Osteocyte (in vitro differentiated cells): ENCODE data around the gene FAM167B. TPM values are rescaled to one million over a fixed set of nuclear protein-coding genes. Genes with fewer than 3 reads are reported as not detected.
"Not testable (repeated sequence)": the region's sequence is repeated elsewhere in the genome, so short reads cannot be mapped to it uniquely, and the experiment has no call there.

ENCODE experiments used
- DNase-seq: peaks from one replicate; pipeline ENCODE4 v3.0.0; 2021; ENCODE audit warnings: mixed read lengths; ENCODE audit not compliant: unreplicated experiment; ENCODE audit errors: extremely low spot score
- H3K27ac Mint-ChIP-seq: one replicate; pipeline ENCODE4 v1.8.0; 2021; ENCODE audit warnings: mild to moderate bottlenecking, mixed read lengths; ENCODE audit not compliant: unreplicated experiment
- H3K27me3 Mint-ChIP-seq: one replicate; pipeline ENCODE4 v1.8.0; 2021; ENCODE audit warnings: mixed read lengths; ENCODE audit not compliant: unreplicated experiment
- H3K36me3 Mint-ChIP-seq: one replicate; pipeline ENCODE4 v1.8.0; 2021; ENCODE audit warnings: mixed read lengths; ENCODE audit not compliant: unreplicated experiment
- H3K4me1 Mint-ChIP-seq: one replicate; pipeline ENCODE4 v1.8.0; 2021; ENCODE audit warnings: mixed read lengths; ENCODE audit not compliant: unreplicated experiment
- H3K4me3 Mint-ChIP-seq: one replicate; pipeline ENCODE4 v1.8.0; 2021; ENCODE audit warnings: mild to moderate bottlenecking, moderate library complexity, mixed read lengths; ENCODE audit not compliant: unreplicated experiment
- H3K9me3 Mint-ChIP-seq: one replicate; pipeline ENCODE4 v1.8.0; 2021; ENCODE audit warnings: mixed read lengths; ENCODE audit not compliant: unreplicated experiment
- CTCF ChIP-seq: fragments of 200-600 bp; sonication (generic); IDR thresholded peaks from 2 replicates; pipeline ENCODE4 v1.5.0; 2021; ENCODE audit warnings: antibody characterized with exemption, mild to moderate bottlenecking, moderate library complexity
- total RNA-seq: library from RNA; stranded (reverse); gene quantifications from 2 replicates; pipeline ENCODE4 v1.2.1, GENCODE V29; 2021

Gene FAM167B
- total RNA-seq, 1 donor from 2014 or later = 2.8 TPM

GRCh38 chr1:32286763-32287162 is 39.7 kb downstream of the FAM167B start:
- Mint-ChIP-seq H3K4me1 (peaks cover 6% of the 10 kb centered on the region), H3K27me3 (no peaks in the 10 kb centered on the region), H3K9me3 (no peaks in the 10 kb centered on the region), H3K4me3 (no peak overlapping the region), H3K36me3 (no peaks in the 10 kb centered on the region), H3K27ac (no peak overlapping the region)
- no peak for DNase-seq
- TF ChIP-seq CTCF = no peak

GRCh38 chr1:32289256-32289655 is 42.2 kb downstream of the FAM167B start:
- Mint-ChIP-seq H3K9me3 (no peaks in the 10 kb centered on the region), H3K36me3 (no peaks in the 10 kb centered on the region), H3K4me3 (no peak overlapping the region), H3K4me1 (peaks cover 19% of the 10 kb centered on the region), H3K27me3 (no peaks in the 10 kb centered on the region), H3K27ac (no peak overlapping the region)
- TF ChIP-seq CTCF = no peak
- no peak for DNase-seq

DNA sequence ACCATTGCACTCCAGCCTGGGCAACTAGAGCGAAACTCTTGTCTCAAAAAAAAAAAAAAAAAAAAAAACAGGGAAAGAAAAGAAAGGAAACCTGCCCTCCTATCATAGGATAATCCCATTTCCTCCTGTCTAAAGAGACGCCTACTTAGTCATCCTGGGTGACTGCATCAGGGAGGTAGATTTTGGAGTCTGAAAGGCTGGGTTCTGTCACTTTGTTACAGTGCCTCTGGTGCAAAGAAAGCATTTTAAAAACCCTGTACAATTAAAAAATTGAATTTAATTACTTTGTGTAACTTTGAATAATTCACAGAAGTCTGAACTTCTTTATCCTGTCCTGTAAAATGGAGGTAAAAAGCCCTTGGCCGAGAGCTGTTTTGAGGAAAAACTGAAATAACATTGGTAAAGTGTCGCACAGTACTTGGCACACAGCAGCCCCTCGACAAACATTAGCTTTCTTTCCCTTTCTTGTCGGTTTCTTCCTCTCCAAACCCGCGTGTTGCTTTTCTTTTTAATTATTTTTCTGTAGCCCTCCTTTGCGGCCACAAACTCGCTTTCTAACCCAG is 44.2 kb downstream of the FAM167B start:
- Mint-ChIP-seq H3K4me3 (peak overlapping the region; percentile 99), H3K36me3 (no peaks in the 10 kb centered on the region), H3K4me1 (peaks cover 20% of the 10 kb centered on the region), H3K27me3 (no peaks in the 10 kb centered on the region), H3K27ac (peak overlapping the region; percentile 94), H3K9me3 (no peaks in the 10 kb centered on the region)
- TF ChIP-seq CTCF = no peak
- no peak for DNase-seq

- Mint-ChIP-seq H3K4me3 (peak within 1 kb of the TSS; percentile 99), H3K27ac (peak within 1 kb of the TSS; percentile 94), H3K36me3 (peaks cover 4% of the 10 kb centered on the region), H3K4me1 (peaks cover 24% of the 10 kb centered on the region), H3K27me3 (no peaks in the 10 kb centered on the region), H3K9me3 (no peaks in the 10 kb centered on the region)
- TF ChIP-seq CTCF = no peak
- peak; percentile 97 for DNase-seq
Measured at GRCh38 chr1:32291708-32292538, 44.9 kb downstream of the FAM167B start, which contains the start of gene HDAC1. Gene HDAC1, plus strand, starts transcription at chr1:32292083. Its CDS starts 87 bp downstream, at chr1:32292170.

DNA sequence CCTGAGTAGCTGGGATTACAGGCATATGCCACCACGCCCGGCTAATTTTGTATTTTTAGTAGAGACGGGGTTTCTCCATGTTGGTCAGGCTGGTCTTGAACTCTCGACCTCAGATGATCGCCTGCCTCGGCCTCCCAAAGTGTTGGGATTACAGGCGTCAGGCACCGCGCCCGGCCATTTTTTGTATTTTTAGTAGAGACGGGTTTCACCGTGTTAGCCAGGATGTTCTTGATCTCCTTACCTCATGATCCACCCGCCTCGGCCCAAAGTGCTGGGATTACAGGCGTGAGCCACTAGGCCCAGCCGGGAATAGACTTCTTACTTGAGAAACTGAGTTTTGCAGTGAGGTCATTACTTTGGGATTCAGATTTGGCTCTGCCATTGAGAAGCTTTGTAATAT is 51.2 kb downstream of the FAM167B start:
- H3K4me1 Mint-ChIP-seq, H3K27me3 Mint-ChIP-seq, H3K27ac Mint-ChIP-seq, H3K4me3 Mint-ChIP-seq, H3K9me3 Mint-ChIP-seq, DNase-seq: not testable (repeated sequence)
- H3K36me3 Mint-ChIP-seq = peaks cover 13% of the 10 kb centered on the region

Other genes with a start within 250 kb of the FAM167B start
- 128 and 131 TPM in 2 replicates for gene KHDRBS1, start 233.4 kb upstream of the FAM167B start, total RNA-seq
- gene TMEM39B, start 174.3 kb upstream of the FAM167B start, total RNA-seq = 22.9 and 25.0 TPM in 2 replicates
- 75.3 and 78.2 TPM in 2 replicates for gene KPNA6, start 139.2 kb upstream of the FAM167B start, total RNA-seq
- gene TXLNA, start 67.5 kb upstream of the FAM167B start, total RNA-seq = 77.3 and 77.8 TPM in 2 replicates
- gene CCDC28B, start 46.6 kb upstream of the FAM167B start, total RNA-seq = 24.0 and 29.9 TPM in 2 replicates
- gene IQCC, start 41.6 kb upstream of the FAM167B start, total RNA-seq = 3.0 and 3.1 TPM in 2 replicates
- gene DCDC2B, start 38.1 kb upstream of the FAM167B start, total RNA-seq = not detected in 2 replicates
- gene TMEM234, start 24.9 kb upstream of the FAM167B start, total RNA-seq = 27.9 and 30.7 TPM in 2 replicates
- 159 and 163 TPM in 2 replicates for gene EIF3I, start 24.8 kb upstream of the FAM167B start, total RNA-seq
- not detected in 2 replicates for gene LCK, start 4.0 kb downstream of the FAM167B start, total RNA-seq
- 77.5 and 79.2 TPM in 2 replicates for gene HDAC1, start 44.9 kb downstream of the FAM167B start, total RNA-seq
- gene MARCKSL1, start 89.0 kb downstream of the FAM167B start, total RNA-seq = 169 TPM in 2 replicates
- 8.5 and 8.8 TPM in 2 replicates for gene FAM229A, start 115.3 kb downstream of the FAM167B start, total RNA-seq
- gene TSSK3, start 115.3 kb downstream of the FAM167B start, total RNA-seq = 3.5 and 4.4 TPM in 2 replicates
- gene BSDC1, start 147.2 kb downstream of the FAM167B start, total RNA-seq = 71.2 and 77.4 TPM in 2 replicates
- gene ZBTB8B, start 217.8 kb downstream of the FAM167B start, total RNA-seq = 0.08 and 0.10 TPM in 2 replicates